Vagina (tissue), 2 donors: ENCODE results near the gene GATAD1. TPM values are rescaled to one million over a fixed set of nuclear protein-coding genes. Genes with fewer than 3 reads are reported as not detected.
"Not testable (repeated sequence)": the region's sequence is repeated elsewhere in the genome, so short reads cannot be mapped to it uniquely, and the experiment has no call there.

Experiments
- DNase-seq, 2 donors: peaks; one replicate each; pipeline ENCODE4 v3.0.0-alpha.2; 2017; ENCODE audit errors: extremely low spot score in 2 of 2
- H3K27ac ChIP-seq: fragments of 200-600 bp; sonication (generic); one replicate; pipeline ENCODE4 v1.5.1; 2019
- H3K27me3 ChIP-seq: fragments of 200-600 bp; sonication (generic); one replicate; pipeline ENCODE4 v1.5.1; 2019
- H3K36me3 ChIP-seq, 2 donors: fragments of 200-600 bp; sonication (generic); one replicate each; pipeline ENCODE4 v1.5.1; 2017 to 2019
- H3K4me1 ChIP-seq: fragments of 200-600 bp; sonication (generic); one replicate; pipeline ENCODE4 v1.5.1; 2019
- H3K4me3 ChIP-seq, 2 donors: fragments of 200-600 bp; sonication (generic); 1 replicate in 1 of 2; 2 replicates in 1 of 2; pipeline ENCODE4 v1.5.1; 2016 to 2019
- H3K9me3 ChIP-seq: fragments of 200-600 bp; sonication (generic); one replicate; pipeline ENCODE4 v1.5.1; 2019
- POLR2A ChIP-seq, 2 donors: fragments of 450-650 bp; IDR thresholded peaks; one replicate each; pipeline ENCODE4 v1.6.1; 2017; ENCODE audit warnings: antibody characterized with exemption in 2 of 2, mild to moderate bottlenecking in 2 of 2, moderate library complexity in 2 of 2
- POLR2AphosphoS5 ChIP-seq, 2 donors: sonication (generic); formaldehyde crosslinking; IDR thresholded peaks; one replicate each; pipeline ENCODE4 v1.9.0; 2017; ENCODE audit warnings: antibody characterized with exemption in 2 of 2, mild to moderate bottlenecking in 2 of 2, low read depth in 1 of 2; ENCODE audit not compliant: insufficient read depth in 1 of 2
- intact Hi-C: fragments of 100-400 bp; cut with DNase I; formaldehyde crosslinking; loops from one replicate; pipeline ENCODE4 v1.15.1; 2023
- total RNA-seq: library from RNA; depleted of rRNA; stranded (reverse); fragments of >200 nt; gene quantifications from one replicate; pipeline ENCODE4 v1.2.3, GENCODE V29; 2016
- TF ChIP-seq, protein P1 (sequence below), 3 experiments: fragments of 450-650 bp in 2 of 3; fragments of 200-600 bp in 1 of 3; sonication (generic) in 1 of 3; IDR thresholded peaks; one replicate each; pipeline ENCODE4 v1.5.1; 2017 to 2019; ENCODE audit warnings: antibody characterized with exemption in 3 of 3, mild to moderate bottlenecking in 2 of 3, moderate library complexity in 2 of 3

GATAD1 gene
- total RNA-seq, 1 donor from 2014 or later, result 30.4 TPM

- Histone ChIP-seq H3K27ac (no peak overlapping the region), H3K4me3 (no peak overlapping the region), H3K36me3 (peaks cover 0 to 8% of the 10 kb centered on the region in 2 donors), H3K27me3 (no peaks in the 10 kb centered on the region), H3K9me3 (no peaks in the 10 kb centered on the region), H3K4me1 (no peaks in the 10 kb centered on the region)
- no peak for DNase-seq
- intact Hi-C loops, result no loop called here
- TF ChIP-seq, protein P1, sequence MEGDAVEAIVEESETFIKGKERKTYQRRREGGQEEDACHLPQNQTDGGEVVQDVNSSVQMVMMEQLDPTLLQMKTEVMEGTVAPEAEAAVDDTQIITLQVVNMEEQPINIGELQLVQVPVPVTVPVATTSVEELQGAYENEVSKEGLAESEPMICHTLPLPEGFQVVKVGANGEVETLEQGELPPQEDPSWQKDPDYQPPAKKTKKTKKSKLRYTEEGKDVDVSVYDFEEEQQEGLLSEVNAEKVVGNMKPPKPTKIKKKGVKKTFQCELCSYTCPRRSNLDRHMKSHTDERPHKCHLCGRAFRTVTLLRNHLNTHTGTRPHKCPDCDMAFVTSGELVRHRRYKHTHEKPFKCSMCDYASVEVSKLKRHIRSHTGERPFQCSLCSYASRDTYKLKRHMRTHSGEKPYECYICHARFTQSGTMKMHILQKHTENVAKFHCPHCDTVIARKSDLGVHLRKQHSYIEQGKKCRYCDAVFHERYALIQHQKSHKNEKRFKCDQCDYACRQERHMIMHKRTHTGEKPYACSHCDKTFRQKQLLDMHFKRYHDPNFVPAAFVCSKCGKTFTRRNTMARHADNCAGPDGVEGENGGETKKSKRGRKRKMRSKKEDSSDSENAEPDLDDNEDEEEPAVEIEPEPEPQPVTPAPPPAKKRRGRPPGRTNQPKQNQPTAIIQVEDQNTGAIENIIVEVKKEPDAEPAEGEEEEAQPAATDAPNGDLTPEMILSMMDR (IDR thresholded peaks at IDR 0.05), result no peak
- TF ChIP-seq POLR2A (IDR thresholded peaks at IDR 0.05) (no peak), POLR2AphosphoS5 (IDR thresholded peaks at IDR 0.05; ENCODE audit: insufficient read depth in 1 of 2, low read depth in 1 of 2) (no peak)
Measured at GRCh38 chr7:92404170-92404614, 43.1 kb upstream of the GATAD1 start.

DNA sequence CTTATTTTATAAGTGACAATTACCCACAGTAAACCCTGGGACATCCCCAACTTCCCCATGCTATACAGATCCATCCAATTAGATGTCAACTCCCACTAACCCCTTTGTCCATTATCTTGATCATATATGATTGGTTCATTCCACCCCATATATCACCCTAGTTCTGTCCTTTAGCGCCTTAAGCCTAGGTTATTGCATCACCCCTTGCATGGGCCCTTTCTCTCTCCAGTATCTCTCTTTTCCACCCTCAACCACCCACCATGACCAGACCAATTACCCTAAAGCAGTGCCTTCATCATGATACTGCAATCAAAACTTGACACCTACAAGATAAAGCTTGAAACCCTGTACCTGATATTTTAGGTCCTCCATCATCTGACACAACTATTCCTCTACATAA, 37.9 kb upstream of the GATAD1 start:
- TF ChIP-seq POLR2A (IDR thresholded peaks at IDR 0.05) (no peak), POLR2AphosphoS5 (IDR thresholded peaks at IDR 0.05; ENCODE audit: insufficient read depth in 1 of 2, low read depth in 1 of 2) (no peak)
- TF ChIP-seq, protein P1 (IDR thresholded peaks at IDR 0.05), result no peak
- DNase-seq, result no peak
- no peaks in the 10 kb centered on the region for H3K4me1 ChIP-seq
- intact Hi-C loops, result no loop called here
- no peaks in the 10 kb centered on the region for H3K27me3 ChIP-seq
- no peak overlapping the region for H3K27ac ChIP-seq
- no peak overlapping the region for H3K4me3 ChIP-seq
- no peaks in the 10 kb centered on the region for H3K36me3 ChIP-seq
- no peaks in the 10 kb centered on the region for H3K9me3 ChIP-seq

DNA sequence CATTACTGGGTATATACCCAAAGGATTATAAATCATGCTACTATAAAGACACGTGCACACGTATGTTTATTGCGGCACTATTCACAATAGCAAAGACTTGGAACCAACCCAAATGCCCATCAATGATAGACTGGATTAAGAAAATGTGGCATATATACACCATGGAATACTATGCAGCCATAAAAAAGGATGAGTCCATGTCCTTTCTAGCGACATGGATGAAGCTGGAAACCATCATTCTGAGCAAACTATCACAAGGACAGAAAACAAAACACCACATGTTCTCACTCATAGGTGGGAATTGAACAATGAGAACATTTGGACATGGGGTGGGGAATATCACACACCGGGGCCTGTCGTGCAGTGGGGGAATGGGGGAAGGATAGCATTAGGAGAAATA, 37.1 kb upstream of the GATAD1 start:
- intact Hi-C loops, result not testable (repeated sequence)

DNA sequence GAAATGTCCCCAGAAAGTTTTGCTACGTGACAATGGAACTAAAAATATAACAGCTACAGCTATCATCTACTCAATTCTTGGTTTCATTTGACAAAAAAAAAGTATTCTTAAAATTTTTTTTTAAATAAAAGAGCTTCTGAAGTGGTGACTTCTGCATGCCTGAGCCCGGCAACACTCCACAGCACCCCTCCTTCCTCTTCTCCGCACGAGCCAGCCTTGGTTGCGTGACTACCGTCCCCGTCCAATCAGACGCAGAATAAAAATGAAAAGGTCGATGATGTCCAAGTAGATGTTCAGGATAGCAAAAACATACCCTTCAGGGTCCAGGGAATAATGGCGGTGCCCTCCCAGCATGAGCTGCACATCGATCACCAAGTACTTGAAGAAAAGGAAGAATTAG, 34.5 kb upstream of the GATAD1 start:
- Histone ChIP-seq H3K27ac (no peak overlapping the region), H3K36me3 (no peaks in the 10 kb centered on the region), H3K9me3 (no peaks in the 10 kb centered on the region), H3K4me1 (no peaks in the 10 kb centered on the region), H3K4me3 (no peak overlapping the region), H3K27me3 (no peaks in the 10 kb centered on the region)
- TF ChIP-seq, protein P1 (IDR thresholded peaks at IDR 0.05), result no peak
- DNase-seq, result no peak
- intact Hi-C loops, result no loop called here

More for the DNA sequence above, 37.1 kb upstream of the GATAD1 start:
- H3K9me3 ChIP-seq, H3K36me3 ChIP-seq, H3K27me3 ChIP-seq, H3K4me1 ChIP-seq, H3K4me3 ChIP-seq, H3K27ac ChIP-seq, DNase-seq: not testable (repeated sequence)

DNA sequence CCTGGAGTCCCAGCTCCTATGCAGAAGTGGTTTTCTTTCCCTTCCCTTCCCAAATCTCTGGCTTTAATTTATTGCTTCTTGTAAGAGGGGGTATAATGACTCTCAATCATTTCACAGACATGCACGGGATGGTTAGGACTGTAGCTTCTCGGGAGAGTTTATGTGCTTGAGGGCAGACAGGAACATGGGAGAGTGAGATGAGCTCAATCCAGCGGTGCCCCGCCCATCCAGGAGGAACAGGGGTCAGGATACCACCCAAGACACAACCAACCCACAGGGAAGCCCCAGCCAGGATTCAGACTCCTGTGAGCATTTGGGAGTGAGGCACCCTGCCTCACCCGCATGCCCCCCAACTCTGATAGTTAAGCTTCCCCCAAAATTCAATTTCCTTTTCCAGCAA, 33.7 kb upstream of the GATAD1 start:
- no peak for DNase-seq
- H3K9me3 ChIP-seq, result no peaks in the 10 kb centered on the region
- TF ChIP-seq, protein P1 (IDR thresholded peaks at IDR 0.05), result no peak
- TF ChIP-seq POLR2A (IDR thresholded peaks at IDR 0.05) (no peak), POLR2AphosphoS5 (IDR thresholded peaks at IDR 0.05; ENCODE audit: insufficient read depth in 1 of 2, low read depth in 1 of 2) (no peak)
- no peaks in the 10 kb centered on the region for H3K4me1 ChIP-seq
- no peaks in the 10 kb centered on the region for H3K27me3 ChIP-seq
- intact Hi-C loops, result no loop called here
- H3K36me3 ChIP-seq, result no peaks in the 10 kb centered on the region
- no peak overlapping the region for H3K27ac ChIP-seq
- H3K4me3 ChIP-seq, result no peak overlapping the region

DNA sequence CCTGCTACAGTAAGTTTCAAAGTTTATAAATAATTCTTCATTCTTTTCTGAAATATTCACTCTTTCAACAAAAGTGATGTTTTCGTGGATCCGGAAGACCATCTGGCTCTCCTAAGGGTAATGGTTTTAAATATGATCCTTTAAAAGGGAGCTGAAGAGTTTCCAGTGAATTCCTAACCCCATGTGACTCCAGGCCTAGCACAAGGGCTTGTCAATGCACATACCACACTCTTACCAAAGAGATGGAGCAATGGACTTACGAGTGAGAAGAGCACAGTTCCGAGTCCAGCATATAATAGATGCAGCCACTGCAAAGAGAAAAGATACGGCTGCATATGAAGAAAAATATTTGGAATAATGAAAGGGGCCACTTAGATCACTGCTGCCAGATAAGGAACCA, 32.1 kb upstream of the GATAD1 start:
- TF ChIP-seq, protein P1 (IDR thresholded peaks at IDR 0.05), result no peak
- TF ChIP-seq POLR2A (IDR thresholded peaks at IDR 0.05) (no peak), POLR2AphosphoS5 (IDR thresholded peaks at IDR 0.05; ENCODE audit: insufficient read depth in 1 of 2, low read depth in 1 of 2) (no peak)
- Histone ChIP-seq H3K27ac (no peak overlapping the region), H3K4me1 (no peaks in the 10 kb centered on the region), H3K9me3 (no peaks in the 10 kb centered on the region), H3K4me3 (no peak overlapping the region), H3K36me3 (no peaks in the 10 kb centered on the region), H3K27me3 (no peaks in the 10 kb centered on the region)
- intact Hi-C loops, result no loop called here
- no peak for DNase-seq
